Measurements from ENCODE around the gene C1orf105. TPM values are rescaled to one million over a fixed set of nuclear protein-coding genes. Genes with fewer than 3 reads are reported as not detected.

Gene C1orf105
- total RNA-seq, 4 donors from 2014 or later: 0.89 to 1.5 (median 1.5) TPM; not detected in 1

DNA sequence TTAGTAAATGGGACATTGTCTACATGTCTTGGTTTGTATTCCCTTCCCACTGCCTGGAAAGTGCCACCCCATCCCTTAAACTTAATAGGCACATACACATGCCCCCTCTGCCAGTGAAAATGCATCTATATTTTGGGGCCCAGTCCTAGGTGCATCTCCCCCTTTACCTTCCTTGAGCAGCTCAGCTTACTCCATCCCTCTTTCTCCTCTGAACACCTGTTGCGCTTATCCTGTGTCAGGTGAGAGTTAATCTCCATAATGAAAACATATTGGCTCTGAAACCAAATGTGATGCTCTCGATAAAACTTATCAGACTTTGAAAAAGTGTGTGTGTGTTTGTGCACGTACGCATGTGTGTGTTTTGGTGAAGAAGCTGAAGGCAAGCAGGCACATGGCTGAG, 97.1 kb downstream of the C1orf105 start:
- no peaks in the 10 kb centered on the region for H3K27me3 ChIP-seq
- H3K27ac ChIP-seq: no peak overlapping the region
- TF ChIP-seq EP300 (IDR thresholded peaks at IDR 0.05) (no peak), POLR2A (IDR thresholded peaks at IDR 0.05) (no peak), POLR2AphosphoS5 (IDR thresholded peaks at IDR 0.05) (no peak)
- TF ChIP-seq, protein P1, sequence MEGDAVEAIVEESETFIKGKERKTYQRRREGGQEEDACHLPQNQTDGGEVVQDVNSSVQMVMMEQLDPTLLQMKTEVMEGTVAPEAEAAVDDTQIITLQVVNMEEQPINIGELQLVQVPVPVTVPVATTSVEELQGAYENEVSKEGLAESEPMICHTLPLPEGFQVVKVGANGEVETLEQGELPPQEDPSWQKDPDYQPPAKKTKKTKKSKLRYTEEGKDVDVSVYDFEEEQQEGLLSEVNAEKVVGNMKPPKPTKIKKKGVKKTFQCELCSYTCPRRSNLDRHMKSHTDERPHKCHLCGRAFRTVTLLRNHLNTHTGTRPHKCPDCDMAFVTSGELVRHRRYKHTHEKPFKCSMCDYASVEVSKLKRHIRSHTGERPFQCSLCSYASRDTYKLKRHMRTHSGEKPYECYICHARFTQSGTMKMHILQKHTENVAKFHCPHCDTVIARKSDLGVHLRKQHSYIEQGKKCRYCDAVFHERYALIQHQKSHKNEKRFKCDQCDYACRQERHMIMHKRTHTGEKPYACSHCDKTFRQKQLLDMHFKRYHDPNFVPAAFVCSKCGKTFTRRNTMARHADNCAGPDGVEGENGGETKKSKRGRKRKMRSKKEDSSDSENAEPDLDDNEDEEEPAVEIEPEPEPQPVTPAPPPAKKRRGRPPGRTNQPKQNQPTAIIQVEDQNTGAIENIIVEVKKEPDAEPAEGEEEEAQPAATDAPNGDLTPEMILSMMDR (IDR thresholded peaks at IDR 0.05): no peak
- 93% methylated on average over 4 of the region's 4 CpGs for WGBS
- no peak for DNase-seq (ENCODE audit: low spot score in 2 of 2)
- H3K36me3 ChIP-seq: no peaks in the 10 kb centered on the region
- no peaks in the 10 kb centered on the region for H3K9me3 ChIP-seq
- no peaks in the 10 kb centered on the region for H3K4me1 ChIP-seq
- no peak overlapping the region for H3K4me3 ChIP-seq

Other genes with a start within 250 kb of the C1orf105 start
- gene PIGC, start 23.4 kb downstream of the C1orf105 start, total RNA-seq: 10 to 100 TPM; 16.8 to 51.8 (median 34.1) TPM
- gene SUCO, start 112.5 kb downstream of the C1orf105 start, total RNA-seq: 10 to 100 TPM; 23.9 to 49.4 (median 34.5) TPM
- not detected for gene FASLG, start 238.4 kb downstream of the C1orf105 start, total RNA-seq

Measured in suprapubic skin (tissue), 4 donors.